Nucleus accumbens (tissue), 56 donors: ENCODE measurements around the gene C19orf12.
A peak's percentile ranks its signal among the peaks of the same experiment; 100 is the strongest.
"Not testable (repeated sequence)": the region's sequence is repeated elsewhere in the genome, so short reads cannot be mapped to it uniquely, and the experiment has no call there.

Experiments used
- DNase-seq, 56 donors: peaks; one replicate each; lab custom pipeline; 2025; lab: John Stamatoyannopoulos, UW

Gene C19orf12

GRCh38 chr19:29679598-29680210 lies 35.4 kb downstream of the C19orf12 start:
- no peak for DNase-seq

GRCh38 chr19:29678484-29679106 lies 36.5 kb downstream of the C19orf12 start:
- DNase-seq, result peak in 19 of 56 donors; percentile 10 to 59 (median 37)

- DNase-seq, result no peak
Observed at GRCh38 chr19:29677001-29677817, 37.9 kb downstream of the C19orf12 start.

- DNase-seq, result peak in 3 of 56 donors; percentile 21 to 46 (median 28)
Observed at GRCh38 chr19:29676586-29676985, 38.5 kb downstream of the C19orf12 start.

- DNase-seq, result peak in 45 of 56 donors; percentile 20 to 79 (median 58)
Observed at GRCh38 chr19:29675650-29676186, 39.3 kb downstream of the C19orf12 start.

- DNase-seq, result no peak
Observed at GRCh38 chr19:29675120-29675649, 39.9 kb downstream of the C19orf12 start.

GRCh38 chr19:29674374-29675119 lies 40.5 kb downstream of the C19orf12 start:
- no peak for DNase-seq

GRCh38 chr19:29673451-29674371 lies 41.4 kb downstream of the C19orf12 start:
- no peak for DNase-seq

- DNase-seq, result no peak
Observed at GRCh38 chr19:29672933-29673336, 42.1 kb downstream of the C19orf12 start.

- DNase-seq, result no peak
Observed at GRCh38 chr19:29672319-29672932, 42.6 kb downstream of the C19orf12 start.

GRCh38 chr19:29671393-29672160 lies 43.5 kb downstream of the C19orf12 start:
- DNase-seq, result peak in 3 of 56 donors; percentile 15 to 47 (median 22)

- not testable (repeated sequence) for DNase-seq
Observed at GRCh38 chr19:29671026-29671392, 44.1 kb downstream of the C19orf12 start.

- no peak for DNase-seq
Observed at GRCh38 chr19:29670255-29670654, 44.8 kb downstream of the C19orf12 start.

- DNase-seq, result no peak
Observed at GRCh38 chr19:29668746-29669609, 46.1 kb downstream of the C19orf12 start.

GRCh38 chr19:29667901-29668341 lies 47.1 kb downstream of the C19orf12 start:
- DNase-seq, result no peak

GRCh38 chr19:29667387-29667783 lies 47.7 kb downstream of the C19orf12 start:
- no peak for DNase-seq
